NK-92 (cell line): ENCODE results near the gene NEUROG1.
"Not testable (repeated sequence)": the region's sequence is repeated elsewhere in the genome, so short reads cannot be mapped to it uniquely, and the experiment has no call there.

Source experiments
- DNase-seq: peaks from one replicate; lab custom pipeline; 2025; ENCODE audit not compliant: unreplicated experiment; lab: John Stamatoyannopoulos, UW

The NEUROG1 gene

DNA sequence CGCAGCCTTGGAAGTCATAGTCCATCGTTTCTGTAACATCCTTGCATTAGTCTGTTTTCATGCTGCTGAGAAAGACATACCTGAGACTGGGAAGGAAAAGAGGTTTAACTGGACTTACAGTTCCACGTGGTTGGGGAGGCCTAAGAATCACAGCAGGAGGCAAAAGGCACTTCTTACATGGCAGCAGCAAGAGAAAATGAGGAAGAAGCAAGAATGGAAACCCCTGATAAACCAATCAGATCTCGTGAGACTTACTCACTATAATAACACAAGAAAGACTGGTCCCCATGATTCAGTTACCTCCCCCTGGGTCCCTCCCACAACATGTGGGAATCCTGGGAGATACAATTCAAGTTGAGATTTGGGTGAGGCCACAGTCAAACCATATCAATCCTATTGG, 40.2 kb downstream of the NEUROG1 start:
- not testable (repeated sequence) for DNase-seq

DNA sequence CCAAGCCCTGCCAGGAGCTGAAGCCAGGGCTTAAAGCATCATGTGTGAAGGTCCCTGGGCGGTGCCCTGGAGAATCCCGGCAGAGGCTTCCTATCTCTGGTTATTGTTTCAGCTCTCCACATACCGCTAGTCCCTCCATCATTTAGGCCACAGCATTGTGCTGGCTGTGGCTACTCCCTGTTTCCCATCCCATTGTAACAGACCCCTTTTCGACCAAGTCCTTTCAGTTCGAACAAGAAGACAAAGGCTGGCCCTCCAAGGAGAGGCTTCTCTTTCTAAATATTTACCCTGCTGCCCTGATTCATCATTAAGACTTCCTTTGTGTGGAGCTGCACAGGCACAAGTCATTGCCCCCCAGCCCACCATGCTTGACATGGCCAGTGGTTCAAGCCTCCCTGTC, 41.6 kb downstream of the NEUROG1 start:
- no peak for DNase-seq

DNA sequence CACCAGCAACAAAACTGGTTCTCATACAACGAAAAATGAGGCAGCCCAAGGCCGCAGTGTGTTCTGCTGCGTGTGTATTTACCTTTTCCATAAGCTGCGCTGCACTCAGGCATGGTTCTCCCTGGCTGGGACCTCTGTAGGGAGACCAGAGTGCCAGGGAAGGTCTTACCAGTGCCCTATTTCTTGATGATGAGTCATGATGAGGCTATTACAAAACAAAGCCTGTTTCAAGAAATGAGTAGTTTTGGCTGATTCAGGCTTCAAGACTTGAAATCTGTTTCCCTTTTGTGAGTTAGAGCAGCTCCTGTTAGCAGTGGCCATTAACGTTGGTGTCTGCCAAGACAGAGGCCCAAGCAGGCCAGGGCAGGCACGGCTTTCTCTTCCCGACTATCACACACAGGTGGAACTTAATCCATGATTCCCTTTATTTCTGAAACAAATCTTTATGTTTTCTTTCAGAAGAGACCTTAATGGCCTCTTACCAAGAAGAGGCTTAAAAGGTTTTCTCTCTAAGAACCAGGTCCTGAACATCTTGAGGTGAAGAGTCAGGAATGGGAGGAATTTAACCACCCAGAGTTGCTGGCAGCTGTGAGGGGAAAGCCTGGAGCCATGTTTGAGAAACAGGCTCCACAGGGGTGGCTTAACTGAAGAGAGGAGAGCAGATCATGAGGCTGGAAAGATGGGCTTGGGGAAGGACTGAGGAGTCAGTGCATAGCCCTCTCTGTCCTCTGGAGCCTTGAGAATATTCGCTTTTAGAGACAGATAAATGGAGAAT, 42.2 kb downstream of the NEUROG1 start:
- DNase-seq = no peak

DNA sequence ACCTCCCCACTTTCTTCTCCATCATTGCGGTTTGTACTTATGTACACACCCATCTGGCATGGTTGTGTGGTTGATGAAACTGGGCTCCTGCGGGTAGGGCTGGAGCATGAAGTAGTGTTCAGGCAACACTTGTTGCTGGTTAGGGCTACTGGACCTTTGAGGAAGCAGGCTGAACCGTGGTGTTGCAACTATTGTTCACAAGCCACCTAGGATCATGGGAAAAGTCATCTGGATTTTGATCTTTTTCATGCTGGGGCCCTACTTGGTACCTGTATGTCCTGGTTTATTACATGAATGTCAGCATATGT, 43.5 kb downstream of the NEUROG1 start:
- DNase-seq = no peak

DNA sequence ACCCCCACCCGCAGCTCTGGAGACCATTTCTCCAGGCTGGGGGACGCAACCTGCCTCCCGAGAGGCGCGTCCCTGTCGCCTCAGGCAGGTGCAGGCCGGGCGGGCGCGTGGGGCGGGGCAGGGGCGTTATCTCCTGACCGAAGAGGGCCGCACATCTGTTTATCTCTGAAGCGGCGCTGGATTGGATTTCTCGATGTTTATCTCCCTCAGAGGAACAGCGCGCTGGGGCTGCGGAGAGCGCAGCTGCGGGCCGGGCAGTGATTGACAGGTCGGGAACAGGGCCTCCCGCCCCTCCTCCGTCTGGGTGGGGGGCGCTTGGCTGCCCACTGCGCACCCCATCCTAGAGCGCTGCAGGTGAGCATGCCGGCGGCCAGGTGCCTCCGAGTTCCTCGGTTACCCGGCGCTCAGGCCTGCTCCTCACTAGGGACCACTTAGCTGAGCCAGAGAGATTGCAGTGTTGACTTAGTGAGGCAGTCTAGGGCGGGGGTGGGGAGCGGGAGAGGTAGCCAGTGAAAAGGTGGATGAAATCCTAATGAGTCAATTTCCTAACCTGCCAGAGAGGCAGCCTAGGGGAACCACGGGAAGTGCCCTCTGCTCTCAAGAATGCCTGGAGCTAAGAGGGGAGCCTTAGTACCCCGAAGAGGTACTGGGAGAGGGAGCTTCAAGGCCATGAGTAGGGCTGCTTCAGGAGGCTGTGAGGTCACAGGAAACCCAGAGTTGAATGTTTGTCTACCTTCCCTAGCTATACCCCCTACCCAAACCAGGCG, 44.0 kb downstream of the NEUROG1 start:
- DNase-seq = no peak

DNA sequence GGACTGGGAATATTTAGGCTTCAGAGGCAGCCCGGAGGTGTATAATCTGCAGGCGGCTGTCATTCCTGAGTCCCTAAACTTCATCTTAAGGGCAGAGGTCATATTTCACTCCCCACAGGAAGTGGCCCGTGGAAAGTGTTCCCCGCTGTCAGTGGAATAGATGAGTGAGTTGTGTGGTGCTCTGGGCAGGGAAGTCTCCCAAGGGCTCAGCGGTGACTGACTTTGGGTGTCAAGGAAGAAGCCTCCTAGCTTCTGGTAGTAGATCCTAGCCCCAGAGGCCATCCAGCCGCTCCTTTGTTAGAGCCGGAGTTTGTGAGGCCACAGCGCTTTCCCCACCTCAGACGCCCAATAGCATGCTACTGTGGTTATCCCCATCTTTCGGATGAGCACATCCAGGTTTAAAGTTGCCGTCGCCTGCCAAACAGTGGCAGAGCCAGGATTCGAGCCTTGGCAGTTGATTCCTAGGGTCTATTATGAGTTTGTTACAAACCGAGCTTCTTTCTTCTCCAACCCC, 44.7 kb downstream of the NEUROG1 start:
- DNase-seq = no peak

DNA sequence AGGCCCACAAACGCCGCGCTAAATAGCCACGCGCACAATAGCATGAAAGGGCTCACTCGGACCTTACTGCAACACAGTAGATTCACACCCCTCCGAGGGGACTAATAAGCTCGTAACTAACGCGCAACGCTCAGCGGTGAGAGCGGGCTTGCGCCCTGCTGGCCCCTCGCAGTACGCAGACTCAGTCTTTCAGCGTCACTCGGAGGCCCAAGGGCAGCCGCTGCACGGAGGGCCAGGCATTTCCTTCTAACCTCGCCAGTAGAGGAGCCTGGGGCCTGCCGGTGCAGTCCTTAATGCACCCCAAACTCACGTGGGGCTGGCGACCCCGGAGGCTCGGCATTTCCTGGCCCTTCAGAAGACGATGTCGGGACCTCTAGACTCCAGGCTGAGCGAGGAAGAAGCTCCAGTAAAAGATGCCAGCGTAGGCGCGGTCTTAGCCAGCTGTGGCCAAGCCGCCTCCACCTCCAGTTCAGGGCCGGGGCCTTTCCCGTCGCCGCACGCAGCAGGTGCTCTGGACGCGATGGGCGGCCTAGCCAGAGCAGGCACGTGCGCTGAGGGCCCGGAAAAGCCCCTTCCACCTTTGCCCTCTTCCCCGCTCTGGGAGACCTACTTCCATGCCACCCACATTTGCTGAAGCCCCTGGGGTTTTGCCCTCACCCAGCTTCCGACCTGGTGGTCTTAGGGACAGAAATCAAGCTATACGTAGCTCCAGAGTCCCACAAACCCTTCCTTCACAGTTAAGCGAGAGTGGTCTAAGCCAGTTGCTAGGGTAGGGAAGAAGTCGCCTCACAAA, 45.3 kb downstream of the NEUROG1 start:
- DNase-seq = no peak

DNA sequence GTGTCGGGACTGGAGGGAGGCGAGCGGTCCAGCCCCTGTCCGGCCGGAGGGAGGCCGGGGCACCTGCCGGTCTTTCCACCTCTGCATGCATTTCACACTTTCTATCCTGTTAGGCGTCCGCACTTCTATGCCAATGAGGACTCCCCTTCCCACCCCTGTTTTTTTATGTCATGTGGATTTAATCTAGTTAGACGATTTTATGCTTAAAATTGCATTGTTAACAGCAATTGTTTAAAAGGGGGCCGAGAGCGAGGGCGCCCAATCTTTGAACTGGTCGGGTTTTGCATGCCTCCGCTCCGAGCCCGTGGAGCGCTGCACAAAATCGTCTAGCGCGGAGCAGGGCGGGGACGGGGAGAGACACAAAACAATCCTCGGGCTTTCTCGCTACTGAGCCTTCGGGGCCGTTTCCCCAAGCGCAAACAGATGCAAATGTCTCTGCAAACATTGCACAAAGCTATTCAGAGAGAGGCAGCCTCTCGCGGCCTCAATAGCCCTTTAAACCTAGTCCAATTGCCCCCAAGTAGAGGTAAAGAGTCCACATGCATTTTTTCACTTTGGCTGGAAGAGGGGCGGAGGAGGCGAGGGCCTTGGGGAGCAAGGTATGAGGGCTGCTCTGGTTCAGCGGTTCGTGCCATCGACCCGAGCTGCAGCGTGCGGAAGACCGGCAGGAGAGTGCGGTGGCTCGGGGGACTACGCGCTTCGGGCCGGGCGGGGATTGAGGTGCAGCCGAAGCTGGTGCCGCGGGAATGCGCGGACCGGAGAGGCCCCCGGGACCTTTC, 46.1 kb downstream of the NEUROG1 start:
- DNase-seq = no peak

DNA sequence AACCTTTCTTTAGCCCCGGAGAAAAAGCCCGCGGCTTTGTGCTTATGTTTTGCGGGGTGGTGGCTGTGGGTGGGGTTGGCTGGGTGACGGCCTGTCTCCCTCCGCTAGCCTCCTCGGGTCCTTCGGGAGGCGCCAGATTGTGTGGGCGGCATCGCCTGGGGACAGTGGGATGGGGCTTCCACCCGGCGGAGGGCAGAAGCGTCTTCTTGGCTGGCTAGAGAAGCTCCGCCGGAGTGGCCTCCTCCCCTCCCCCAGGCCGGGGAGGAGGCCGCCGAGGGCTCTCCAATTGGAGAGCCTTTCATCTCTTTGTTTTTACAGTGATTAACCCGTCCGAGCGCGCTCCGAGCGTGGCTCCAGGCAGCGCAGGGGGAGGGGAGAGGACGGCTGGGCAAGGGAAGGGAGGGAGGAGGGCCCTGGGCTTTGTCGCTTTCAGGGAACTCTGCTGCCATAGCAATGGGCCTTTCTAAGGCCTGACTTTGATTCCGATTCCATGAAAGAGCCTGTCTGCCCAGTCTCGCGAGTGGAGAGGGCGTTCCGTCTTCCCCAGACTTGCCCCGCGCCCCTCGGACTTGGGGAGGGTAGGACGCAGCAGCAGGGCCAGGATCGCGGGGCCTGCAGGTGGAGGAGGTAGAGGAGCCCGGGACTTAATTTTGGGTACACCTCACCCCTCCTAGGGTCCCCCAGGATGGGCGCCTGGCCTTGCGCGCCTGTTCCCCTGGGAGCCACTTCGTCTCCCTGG, 46.9 kb downstream of the NEUROG1 start:
- DNase-seq = no peak

DNA sequence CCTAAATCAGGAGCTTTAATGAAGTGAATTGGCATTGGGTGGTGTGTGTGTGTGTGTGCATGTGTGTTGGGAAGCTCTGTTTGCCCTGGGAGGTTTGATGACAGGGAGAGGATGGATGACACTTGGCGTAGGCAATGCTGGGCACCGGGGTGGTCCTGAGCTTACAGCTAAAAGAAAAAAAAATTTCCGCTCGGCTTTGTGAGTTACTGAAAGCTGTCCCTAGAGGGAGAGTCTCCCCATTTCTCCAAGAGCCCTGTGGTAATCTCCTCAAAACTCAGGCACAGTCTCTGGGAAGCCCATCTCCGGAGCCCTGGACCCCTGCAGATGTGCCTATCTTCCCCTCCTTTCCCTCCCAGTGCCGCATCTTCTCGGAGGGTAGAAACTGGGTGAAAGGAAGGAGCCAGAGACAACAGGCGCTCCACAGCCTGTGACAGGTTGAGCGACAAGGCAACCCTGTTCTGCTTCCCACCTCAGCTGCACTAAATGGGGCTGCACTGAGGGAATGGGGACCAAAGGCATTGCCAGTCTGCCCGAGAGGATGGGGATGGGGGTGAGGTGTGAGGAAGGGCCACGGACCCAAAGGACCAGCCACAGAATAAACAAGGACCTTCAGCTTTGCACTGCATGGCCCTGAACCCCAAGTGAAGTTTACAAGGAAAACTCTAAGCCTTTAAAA, 47.8 kb downstream of the NEUROG1 start:
- no peak for DNase-seq

DNA sequence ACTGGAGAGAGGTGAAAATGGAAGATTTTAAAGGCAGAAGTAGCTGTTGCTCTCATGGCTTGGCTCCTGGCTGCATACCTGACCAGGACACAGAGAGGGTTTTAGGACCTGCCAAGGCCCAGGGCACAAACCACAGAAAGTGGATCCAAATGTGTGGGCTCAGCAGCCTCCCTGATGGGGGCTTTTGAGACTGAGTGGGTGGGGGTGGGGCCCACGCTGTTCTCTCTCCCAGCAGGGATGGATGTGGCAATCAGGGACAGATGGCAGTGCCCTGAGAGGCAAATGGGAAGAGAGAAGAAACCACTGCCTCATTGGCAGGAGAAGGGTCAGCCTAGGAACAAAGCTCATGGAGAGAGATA, 48.7 kb downstream of the NEUROG1 start:
- DNase-seq = no peak

DNA sequence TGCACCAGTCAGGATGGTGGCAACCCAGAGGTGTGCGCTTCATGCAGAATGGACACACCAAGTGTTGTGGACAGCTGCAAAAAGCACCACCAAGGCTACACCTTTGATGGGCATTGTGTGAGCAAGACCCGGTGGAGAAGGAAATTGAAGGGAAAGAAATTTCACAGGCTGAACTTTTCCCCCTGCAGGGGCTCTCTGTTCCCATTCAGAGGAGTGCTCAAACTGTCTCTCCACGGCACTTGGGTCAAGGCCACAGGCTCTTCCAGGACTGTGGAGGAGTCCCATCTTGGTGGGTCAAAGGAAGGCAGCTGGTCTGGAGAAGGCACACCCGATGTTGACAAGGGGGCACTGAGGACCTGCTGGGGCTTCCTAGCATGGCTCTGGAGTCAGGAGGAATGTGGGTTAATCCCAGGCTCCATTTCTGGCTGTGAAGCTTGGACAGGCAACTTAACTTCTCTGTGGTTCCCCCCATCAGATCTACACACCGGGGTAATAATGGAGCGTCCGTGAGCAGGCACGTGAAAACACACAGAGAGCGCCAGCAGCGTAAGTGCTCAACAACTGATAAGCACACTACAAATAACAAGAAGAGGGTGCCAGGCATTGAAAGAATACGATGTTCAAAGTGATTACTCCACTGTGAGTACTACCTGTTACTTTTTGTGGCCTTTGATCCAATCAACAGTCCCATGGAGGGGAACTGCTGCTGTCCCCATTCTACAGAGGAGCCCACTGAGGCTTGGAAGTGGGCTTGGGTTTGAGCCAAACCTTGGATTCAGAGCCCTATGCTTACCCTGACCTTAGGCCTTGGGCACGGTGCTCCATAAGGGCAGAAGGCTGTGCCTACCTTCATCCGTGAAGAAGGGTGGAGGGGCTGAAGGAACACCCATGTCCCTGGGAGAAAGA, 49.4 kb downstream of the NEUROG1 start:
- DNase-seq = no peak

DNA sequence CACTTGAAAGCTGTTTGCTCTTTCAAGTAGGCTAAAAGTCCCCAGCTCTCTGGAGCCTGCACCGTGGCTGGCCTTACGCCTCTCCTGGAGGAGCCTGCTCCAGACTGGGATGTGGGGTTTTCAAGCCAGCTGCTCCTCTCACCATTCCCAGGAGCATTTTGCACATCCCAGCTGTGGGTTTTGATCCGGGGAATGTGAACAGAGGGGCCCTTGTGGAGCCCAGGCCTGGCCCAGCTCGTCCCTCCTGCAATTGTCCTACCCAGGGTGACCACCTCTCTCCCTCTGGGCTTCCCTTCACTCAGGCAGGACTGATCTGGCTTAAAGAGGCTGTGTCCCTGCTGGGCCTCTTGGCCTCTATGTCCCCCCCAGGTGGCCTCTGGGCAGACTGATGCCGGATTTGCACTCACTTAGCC, 51.1 kb downstream of the NEUROG1 start:
- no peak for DNase-seq
